ENCODE data around the gene ADPRHL1. TPM values are rescaled to one million over a fixed set of nuclear protein-coding genes. Genes with fewer than 3 reads are reported as not detected.

ADPRHL1 gene
- total RNA-seq, 1 donor from 2014 or later = 130 TPM

DNA sequence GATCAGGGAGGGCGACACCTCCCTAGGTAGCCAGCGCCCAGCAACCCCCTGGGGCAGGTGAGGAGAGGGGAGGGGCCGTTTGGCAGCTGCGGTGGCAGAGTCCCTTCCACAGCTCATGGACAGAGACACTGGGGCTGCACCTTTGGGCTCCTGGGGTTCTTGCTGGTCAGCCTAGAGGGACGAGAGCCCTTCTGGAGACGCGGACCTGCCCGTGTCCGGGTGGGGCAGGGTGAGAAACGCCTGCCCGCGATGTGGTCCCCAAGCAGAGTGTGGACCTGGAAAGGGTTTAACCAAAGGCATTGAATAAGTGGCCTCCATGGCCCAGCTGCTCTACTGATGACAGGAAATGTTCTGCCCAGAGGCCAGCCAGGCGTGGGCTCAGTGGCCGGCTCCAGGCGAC lies 38.3 kb downstream of the ADPRHL1 start:
- DNase-seq = no peak

DNA sequence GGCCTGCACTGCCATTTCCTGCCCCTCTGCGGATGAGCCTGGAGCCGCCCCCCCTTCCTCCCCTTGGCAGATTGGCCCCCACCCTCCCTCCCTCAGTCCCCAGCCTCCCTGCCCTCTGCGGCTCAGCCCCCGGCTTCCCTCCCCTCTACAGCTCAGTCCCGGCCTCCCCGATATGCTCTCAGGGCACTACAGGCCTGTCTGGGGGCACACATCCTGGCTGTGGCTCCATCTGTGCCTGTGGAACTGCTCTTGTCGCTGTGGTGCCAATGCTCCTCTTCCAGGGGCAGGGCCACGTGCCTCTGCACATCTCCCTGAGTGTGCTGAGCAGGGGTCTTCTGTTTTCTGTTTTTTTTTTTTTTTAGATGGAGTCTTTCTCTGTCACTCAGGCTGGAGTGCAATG lies 39.0 kb downstream of the ADPRHL1 start:
- no peak for DNase-seq

DNA sequence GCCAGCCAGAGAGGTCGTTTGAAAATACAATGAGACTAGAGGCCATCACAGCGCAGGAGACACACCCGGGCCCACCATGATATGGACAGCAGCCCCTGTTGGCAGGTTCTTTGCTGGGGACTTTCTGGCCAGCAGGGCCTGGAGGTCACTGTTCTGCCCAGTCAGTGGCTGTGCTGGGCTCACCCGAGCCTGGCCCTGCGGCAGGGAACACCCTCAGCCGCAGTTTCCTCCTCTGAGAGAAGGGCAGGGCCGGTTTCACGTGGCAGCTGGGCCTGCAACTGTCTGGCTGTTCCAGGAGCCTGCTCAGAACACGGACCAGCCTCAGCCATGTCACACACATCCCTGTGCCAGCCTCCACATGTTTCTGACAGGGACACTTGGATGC lies 39.4 kb downstream of the ADPRHL1 start:
- DNase-seq = peak; percentile 74

DNA sequence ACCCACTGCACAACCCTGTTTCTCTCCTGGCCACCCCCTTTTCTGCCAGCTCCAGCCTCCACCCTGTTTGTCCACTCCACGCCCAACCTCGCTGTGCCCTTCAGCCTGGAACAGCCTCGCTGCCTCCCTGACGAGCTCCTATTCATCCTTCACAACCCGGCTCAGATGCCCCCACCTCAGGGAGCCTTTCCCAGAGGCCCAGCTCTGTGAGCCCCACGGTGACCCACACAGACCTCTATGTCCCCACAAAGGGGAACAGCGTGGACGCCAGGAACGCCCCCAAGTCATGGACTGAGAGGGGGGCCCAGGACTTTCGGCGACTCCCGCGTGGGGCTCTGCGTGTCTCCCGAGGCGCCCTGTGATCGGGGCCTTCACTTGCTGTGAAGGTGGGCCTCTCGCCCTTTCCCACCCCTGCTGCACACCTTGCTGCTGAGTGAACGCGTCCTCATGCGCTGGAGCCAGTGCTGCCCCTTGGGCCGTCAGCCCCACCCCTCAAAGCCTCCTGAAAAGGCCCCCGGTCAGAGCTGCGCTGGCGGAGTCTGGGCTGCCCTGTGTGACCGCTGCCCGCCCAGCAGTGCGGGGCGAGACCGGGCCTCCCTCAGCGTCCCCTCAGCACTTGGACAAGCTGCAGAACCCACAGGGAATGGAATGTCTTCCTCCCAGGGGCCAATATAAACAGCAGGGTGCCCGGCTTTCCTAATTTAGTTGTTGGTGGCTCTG lies 40.0 kb downstream of the ADPRHL1 start:
- DNase-seq = no peak

DNA sequence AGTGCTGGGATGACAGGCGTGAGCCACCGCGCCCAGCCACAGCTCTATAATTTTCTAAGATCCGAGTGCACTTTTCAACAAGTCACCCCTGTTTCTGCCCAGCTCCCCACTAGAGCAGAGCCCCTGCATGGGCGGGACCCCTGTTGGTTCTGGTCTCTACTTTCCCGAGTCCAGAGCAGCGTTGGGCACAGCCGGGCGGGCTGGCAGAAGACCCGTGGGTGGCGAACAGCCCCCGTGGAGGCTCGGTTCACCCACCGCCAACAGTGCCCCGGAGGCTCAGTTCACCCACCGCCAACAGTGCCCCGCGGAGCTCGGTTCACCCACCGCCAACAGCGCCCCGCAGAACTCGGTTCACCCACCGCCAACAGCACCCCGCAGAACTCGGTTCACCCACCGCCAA lies 40.8 kb downstream of the ADPRHL1 start:
- DNase-seq = no peak

DNA sequence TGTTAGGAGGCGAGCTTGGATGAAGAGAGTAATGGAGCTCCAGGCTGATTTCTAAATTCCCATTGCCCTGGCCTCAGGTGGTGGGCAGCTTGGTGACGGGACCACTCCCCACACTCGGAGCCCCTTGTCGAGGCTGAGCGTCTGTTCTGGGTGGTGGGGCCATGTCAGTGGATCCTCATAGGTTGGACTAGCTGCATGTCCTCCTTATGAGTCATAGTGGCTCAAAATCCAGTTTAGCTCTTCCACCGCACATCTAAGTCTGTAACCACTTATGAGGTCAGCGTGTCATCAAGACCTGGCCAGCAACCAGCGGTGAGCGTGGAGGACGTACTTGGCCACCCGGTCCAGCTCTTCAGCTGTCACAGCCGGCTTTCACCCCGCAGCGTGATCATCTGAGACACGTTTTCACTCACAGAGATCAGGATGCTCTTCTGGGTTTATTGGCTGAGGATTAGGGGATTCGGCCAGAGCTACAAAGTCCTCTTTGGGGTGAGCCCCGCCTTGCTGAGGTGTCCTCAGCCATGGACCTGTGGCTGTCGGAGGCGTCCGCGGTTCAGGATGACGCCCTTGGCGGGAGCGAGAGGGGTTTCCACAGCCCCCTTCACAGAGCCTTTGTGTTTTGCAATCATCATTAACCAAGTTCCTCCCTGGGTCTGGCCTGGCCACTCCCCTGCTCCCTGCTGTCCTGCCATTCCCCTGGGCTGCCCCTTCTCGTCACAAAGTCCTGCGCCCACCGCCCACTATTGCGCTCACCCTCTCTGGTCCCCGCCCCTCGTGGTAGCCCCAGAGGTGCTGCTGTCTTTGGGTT lies 41.9 kb downstream of the ADPRHL1 start:
- DNase-seq = peak; percentile 89

DNA sequence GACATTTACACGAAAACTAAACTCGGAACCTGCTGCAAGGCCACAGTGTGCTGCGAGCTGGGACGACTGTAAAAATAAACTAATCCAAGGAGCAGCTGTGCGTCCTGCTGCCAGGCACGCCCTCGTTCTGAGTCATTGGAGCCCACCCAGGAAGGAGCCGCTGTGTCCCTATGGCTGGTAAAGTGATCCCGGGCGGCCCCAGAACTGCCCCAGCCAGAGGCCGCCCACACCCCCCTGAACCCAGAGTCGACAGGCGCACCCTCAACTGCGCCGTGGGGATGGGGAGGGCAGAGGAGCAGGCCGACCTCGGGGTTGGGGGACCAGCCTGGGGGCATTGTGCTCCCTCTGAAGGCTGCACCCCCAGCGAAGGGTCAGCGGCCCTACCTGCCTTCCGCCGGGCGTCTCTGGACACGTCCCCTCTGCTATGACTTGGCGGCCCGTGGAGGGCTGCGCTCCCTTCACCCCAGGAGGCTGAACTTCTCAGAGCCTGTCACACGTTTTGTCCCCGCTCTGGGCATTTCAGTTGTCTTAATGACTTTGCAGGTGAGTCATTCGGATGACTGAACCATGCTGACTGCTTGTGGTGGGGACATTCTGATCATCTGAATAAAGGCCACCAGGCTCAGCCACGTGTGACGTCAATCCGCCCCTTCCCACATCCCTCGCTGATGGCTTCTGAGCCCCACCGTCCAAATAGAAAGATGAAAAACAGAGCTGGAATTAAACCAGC lies 42.7 kb downstream of the ADPRHL1 start:
- DNase-seq = peak; percentile 96

DNA sequence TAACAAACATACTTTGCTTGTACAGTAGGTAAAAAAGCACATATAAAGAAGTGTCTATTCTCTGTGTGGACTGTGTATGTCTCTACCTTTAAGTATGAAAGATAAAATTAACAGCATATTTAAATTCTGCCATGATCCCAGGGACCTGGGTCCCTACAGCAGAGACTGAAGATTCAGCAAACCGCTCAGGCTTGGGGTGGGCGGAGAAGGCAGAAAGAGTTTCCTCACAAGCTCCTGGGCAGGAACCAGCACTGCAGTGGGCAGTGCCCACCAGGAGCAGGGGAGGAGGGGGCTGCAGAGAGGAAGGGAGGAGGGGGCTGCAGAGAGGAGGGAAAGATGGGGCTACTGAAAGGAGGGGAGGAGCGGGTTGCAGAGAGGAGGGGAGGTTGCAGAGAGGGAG lies 44.7 kb downstream of the ADPRHL1 start:
- no peak for DNase-seq

DNA sequence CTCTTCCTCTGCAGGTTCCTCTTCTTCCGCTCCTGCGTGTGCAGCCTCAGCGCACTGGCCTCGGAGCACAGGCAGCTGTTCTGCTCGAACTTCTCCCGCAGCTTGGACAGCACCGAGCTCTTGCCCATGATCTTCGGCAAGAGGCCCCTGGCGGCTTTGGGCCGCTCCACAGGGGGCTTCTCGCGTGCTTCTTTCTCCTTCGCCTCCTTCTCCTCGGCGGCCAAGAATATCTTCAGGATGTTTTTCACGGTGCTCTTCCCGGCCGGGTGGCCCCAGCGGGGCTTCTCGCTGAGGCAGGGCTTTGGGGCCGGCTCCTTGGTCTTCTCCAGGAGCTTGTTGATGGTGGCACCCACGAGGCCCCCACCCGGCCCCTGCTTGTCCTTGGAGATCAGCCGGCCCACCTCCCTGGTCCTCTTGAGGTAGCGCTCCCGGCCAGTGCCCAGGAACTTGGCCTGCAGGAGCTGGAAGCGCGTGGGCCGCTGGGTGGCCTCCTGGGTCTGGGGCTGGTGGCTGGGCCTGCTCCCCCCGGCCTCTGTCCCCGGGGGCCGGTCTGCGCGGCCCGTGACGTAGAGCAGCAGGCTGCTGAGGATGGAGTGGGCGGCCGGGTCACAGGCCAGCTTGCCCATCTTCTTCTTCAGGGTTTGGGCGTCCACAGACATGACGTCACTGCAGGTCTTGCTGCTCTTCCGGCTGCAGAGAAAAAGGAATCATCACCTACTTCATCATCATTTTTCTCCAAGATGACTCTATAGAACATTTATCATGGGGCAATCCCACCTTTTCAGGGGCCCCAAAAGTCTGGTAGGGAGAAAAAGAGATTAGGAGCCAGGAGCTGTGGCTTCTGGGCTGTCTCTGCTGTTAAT lies 45.5 kb downstream of the ADPRHL1 start:
- DNase-seq = no peak

DNA sequence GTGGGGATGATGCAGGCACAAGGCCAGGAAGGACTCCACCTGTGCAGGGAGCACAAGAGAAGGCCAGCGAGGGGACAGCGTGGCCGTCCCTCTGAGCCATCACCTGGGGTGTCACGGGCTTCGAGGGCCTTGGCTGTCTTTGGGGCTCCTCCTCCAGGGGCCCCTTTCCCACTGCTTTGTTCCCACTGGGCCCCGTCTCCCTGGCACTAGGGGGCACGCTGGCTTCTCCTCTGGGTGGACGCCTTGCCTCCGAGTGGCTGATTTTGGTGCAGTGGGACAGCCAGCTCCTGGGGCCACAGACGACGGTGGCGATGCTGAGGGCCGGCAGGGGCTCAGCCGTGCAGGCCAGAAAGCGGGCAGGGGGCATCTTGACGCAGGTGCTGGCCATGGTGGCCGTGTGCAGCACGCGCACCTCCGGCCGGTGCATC lies 46.2 kb downstream of the ADPRHL1 start:
- DNase-seq = no peak

DNA sequence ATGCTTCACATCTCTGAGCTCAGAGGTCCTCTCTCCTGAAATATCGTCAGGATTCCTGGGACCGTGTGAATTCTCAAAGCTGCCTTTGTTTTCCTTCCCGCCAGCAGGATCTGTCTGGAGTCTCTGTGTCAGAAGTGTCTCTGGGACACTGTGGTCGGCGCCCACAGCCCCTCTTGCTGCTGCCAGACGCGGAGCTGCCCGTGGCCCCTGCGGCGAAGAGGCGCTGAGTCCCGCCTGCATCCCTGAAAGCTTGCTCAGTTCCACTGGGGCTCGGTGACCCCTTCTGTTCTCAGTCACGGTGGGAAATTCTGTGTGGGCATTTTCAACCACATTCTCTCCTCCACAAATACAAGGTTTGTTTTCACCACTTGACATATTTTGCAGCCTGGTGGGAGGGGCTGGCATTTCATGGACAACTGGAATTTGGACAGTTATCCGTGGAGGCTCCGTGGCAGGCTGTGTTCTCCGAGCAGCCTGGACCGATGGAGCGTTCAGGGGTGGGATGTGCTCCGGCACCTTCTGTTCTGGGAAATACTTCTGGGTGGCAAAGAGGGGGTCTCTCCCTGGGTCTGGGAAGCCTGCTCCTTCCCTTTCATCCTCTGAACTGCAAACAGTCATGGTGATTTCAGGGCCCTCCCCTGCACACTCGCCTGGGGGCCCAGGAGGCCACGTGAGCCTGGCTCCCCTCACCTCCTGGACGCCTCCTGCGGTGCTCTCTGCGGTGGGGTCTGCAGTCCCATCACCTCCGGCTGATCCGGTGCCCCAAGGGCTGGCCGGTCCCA lies 46.8 kb downstream of the ADPRHL1 start:
- no peak for DNase-seq

DNA sequence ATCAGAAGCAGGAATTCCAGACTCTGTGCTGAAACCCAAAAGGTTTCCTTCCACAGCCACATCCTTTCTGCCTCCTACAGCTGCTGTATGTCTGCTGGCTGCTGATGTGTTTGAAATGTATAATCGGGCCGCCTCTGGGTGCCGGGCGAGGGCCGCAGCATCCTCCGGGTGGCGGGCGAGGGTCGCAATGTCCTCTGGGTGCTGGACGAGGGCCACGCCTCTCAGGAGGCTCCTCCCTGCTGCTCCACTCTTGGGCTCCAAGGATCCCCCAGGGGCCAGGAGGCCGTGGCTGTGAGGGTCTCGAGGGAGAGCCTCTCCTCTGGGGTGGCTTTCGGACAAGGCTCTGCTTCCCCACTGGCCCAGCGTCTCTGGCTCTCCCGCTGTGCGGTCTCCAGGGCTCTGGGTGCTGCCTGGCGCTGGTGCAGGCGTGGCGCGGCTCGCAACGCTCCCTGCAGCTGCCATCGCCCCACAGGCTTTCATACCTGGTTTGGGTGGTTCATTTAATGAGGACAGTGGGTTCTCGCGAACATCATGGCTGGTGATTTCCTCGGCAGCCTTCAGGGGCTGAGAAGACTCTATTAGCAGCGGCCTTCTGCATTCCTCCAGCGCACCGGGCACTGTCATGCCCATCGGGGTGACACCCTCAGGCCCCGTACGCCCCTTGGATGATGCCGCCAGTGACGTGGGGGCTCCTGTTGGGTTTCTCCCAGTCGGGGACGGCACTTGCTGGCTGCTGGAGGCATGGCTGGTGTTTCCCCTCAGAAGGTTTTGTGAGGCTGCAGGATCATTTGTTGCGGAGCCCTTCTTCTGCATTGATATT lies 47.6 kb downstream of the ADPRHL1 start:
- DNase-seq = no peak

DNA sequence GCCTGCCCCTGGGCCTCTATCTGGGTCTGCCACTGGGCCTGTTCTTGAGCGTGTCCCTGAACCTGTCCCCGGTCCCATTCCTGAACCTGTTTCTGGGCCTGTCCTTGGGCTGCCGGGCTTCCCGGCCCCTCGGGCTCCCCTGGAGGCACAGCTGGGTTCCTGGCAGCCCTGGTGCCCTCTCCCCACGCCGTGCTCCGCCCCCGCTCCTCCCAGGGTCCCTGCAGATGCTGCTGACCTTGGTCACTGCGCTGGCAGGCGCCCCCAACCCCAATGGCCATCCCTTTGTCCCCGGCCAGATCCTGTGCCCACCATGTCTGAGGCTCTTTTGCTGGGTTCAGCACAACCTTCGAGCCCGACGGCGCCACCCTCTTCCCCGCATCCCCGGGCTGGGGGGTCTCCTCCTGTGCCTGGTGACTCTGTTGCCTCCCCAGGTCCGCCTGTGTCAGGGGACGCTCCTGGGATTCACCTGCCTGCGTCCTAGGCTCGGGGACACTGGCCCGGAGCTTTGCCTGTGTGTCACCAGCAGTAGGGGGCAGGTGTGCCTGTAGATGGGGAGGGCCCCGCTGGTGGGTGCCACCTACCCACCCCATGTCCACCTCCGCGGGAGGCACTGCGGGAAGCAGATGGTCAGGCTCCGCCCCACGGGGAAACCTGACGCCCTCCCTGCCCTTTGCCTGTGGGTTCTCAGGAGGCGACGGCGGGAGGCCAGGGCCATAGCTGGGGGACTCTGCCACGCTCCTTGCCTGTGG lies 48.4 kb downstream of the ADPRHL1 start:
- no peak for DNase-seq

DNA sequence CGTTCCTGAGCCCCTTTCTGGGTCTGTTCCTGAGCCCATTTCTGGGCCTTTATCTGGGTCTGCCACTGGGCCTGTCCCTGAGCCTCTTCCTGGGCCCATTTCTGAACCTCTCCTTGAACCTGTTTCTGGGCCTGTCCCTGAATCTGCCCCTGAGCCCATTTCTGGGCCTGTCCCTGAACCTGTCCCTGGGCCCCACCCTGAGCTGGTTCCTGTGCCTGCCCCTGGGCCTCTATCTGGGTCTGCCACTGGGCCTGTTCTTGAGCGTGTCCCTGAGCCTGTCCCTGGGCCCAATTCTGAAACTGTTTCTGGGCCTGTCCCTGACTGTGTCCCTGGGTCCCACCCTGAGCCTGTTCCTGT lies 48.9 kb downstream of the ADPRHL1 start:
- no peak for DNase-seq

DNA sequence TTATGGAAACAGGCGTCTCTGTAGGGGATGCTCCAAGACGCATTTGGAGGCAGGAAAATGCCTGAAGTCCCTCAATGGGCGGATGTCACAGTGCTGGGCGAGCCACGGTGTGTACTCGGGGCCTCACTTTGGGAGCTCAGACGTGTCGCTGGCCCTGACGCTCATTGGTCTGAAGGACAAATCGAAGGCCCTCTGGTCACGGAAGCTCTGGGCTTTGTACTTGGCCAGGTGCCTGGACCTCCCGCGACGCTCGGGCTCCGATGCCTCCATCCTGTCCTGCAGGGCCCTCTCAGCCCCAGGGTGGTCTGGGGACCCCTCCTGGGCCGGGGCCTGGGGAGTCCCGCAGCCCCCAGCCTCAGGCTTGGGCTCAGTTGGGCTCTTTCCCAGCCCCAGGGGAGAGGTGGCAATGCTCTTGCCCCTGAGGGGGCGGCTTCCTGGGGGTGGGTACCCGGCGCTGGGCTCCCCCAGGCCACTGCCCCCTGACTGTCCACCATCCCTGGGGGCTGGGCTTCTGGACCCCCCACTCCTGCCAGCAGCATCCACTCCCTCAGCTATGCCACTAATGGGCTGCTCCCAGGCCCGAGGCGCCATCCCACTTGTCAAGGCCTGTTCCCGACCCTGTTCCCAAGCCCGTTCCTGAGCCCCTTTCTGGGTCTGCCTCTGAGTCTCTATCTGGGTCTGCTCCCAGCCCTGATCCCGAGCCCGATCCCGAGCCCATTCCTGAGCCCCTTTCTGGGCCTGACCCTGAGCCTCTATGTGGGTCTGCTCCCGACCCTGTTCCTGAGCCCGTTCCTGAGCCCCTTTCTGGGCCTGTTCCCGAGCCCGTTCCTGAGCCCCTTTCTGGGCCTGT lies 49.8 kb downstream of the ADPRHL1 start:
- DNase-seq = no peak

DNA sequence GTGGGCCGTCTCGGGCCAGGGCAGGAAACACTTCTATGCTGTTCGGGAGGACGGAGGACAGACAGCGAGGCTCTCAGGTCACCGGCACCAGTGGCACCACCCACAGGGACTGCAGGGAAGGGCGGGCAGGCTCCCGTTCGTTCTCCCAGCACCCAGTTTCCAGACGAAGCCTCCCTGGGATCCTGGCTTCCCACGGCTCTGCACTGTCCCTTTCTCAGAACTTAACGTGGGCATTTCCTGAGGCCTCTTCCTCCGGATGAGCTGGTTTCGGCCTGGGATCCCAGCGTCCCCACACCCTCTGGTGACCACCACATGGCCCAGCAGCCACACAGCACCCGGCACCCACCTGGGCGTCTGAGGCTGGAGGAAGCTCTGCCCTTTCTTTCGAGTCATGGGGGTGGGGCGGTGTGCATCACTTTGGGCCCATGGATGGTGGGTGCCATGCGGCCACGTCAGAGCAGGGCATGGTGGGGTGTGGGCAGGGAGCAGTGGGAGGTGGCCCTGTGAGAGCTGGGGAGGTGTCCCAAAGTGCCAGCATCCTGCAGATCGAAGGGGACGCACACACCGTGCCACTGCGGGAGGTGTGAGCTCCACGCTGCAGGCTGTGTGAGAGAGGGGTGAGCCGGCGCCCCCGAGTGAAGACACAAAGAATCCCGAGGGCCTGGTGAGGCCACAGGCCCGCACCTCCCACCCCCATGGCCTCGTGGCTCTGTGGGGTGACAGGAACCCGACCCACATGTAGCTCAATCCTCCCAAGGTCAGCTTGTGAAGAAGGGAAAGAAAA lies 50.6 kb downstream of the ADPRHL1 start:
- no peak for DNase-seq

DNA sequence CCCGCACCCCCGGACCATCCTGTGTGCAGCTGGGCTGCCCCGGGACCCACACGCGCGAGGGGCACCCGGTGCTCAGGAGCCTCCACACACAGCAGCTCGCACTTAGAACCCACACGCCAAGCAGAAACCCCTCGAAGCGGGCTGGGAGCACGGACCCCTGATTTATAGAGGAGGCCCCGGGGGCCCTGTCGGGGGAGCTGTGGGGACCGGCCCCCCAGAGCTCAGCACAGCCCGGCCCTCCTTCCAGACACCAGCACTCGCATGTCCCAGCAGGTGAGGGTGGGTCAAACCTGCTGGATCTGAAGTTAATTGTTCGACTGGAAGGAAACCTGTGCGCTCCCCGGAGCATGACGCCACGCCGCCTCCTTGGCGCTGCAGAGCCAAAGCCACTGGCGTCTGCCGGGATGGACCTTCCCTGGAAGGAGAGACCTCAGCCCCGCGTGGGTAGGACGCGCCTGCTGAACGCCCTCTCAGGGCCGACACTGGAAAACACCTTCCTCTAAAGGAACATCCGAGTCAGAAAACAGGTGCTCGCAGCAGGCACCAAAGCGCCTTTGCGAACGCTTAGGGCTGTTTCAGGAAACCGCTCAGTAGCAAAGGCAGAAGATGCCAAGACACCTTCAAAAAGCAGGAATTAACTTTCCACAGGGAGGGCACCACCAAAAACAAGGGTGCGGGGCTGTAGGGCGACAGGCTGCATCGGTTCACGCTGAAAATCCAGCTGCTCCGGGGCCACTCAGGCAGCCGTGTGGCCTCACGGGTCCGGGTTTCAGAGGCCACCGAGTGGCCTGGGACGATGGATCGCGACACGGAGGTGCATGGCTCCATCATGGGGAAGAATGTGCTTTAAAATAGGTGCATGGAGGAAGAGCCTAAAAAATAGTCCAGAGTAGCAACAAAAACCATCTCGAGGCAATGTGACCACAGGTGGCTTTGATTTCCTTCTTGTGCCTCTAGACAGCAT lies 51.6 kb downstream of the ADPRHL1 start:
- no peak for DNase-seq

All from tongue (tissue), 2 donors.